Measurements from ENCODE around the gene GABRD. TPM values are rescaled to one million over a fixed set of nuclear protein-coding genes. Genes with fewer than 3 reads are reported as not detected.

Gene GABRD
- total and polyA plus RNA-seq, 2 of the 13 experiments (the other 11 are each of a cell fraction or from before 2014, with no cell fraction given) = not detected

GRCh38 chr1:2014741-2015735, 4.1 kb upstream of the GABRD start:
- WGBS (ENCODE audit: low lambda C conversion rate) = 16% methylated on average over 24 of the region's 34 CpGs
- intact Hi-C loops (cut with micrococcal nuclease; ENCODE audit: unreplicated experiment) (no loop called here), in situ Hi-C loops (cut with HindIII; ENCODE audit: extremely low pct_ligation_motif_present, low pct_unique_long_range_greater_than_20kb) (no loop called here)
- ChIA-PET CTCF (ENCODE audit: low intra/inter-chr PET ratio, low total read pairs) (no interaction called here), POLR2A (no interaction called here)
- DNase-seq (ENCODE audit: low spot score) = no peak
- no peak overlapping the region for H2AFZ ChIP-seq (ENCODE audit: low read length)
- H4K20me1 ChIP-seq (ENCODE audit: insufficient read depth, low read length) = no peaks in the 10 kb centered on the region
- no peaks in the 10 kb centered on the region for H3K79me2 ChIP-seq (ENCODE audit: insufficient read depth, low read length)
- FAIRE-seq = no peak
- no peaks in the 10 kb centered on the region for H3K36me3 ChIP-seq (replicated peaks in 1 of 2; ENCODE audit: control insufficient read depth in 1 of 2, insufficient read depth in 2 of 2, low read length in 2 of 2)
- no peak overlapping the region for H3K4me3 ChIP-seq (replicated peaks in 1 of 3; ENCODE audit: insufficient read depth in 1 of 3, low read depth in 2 of 3, low read length in 3 of 3)
- no peak overlapping the region for H3K9ac ChIP-seq (ENCODE audit: insufficient read depth, low read depth, low read length)
- ATAC-seq = peak; percentile 25; the same call in 1 of the 3 replicates
- no peaks in the 10 kb centered on the region for H3K9me3 ChIP-seq (ENCODE audit: low read length)
- no peaks in the 10 kb centered on the region; the same call in 1 of the 2 replicates for H3K4me1 ChIP-seq (ENCODE audit: insufficient read depth, low read length)
- no peak overlapping the region for H3K4me2 ChIP-seq (ENCODE audit: low read depth, low read length)
- no TSS peak for BruUV-seq (replicated peaks)
- H3K27me3 ChIP-seq (ENCODE audit: control insufficient read depth in 1 of 2, insufficient read depth in 2 of 2, low read length in 2 of 2) = peaks cover 18 to 80% of the 10 kb centered on the region in 2 experiments
- TF ChIP-seq TRAFD1 (CRISPR knock-in tag; IDR thresholded peaks at IDR 0.05; ENCODE audit: borderline replicate concordance) = no peak
- no peak for TF ChIP-seq NCOR1 (IDR thresholded peaks at IDR 0.05; ENCODE audit: borderline replicate concordance, low read length)
- no peak for TF ChIP-seq NFE2 (CRISPR knock-in tag; IDR thresholded peaks at IDR 0.05)
- no peak for TF ChIP-seq ZSCAN31 (CRISPR knock-in tag; IDR thresholded peaks at IDR 0.05; ENCODE audit: low read depth)
- H3K27ac ChIP-seq (ENCODE audit: extremely low read length, insufficient read depth, low read length) = no peak overlapping the region

DNA sequence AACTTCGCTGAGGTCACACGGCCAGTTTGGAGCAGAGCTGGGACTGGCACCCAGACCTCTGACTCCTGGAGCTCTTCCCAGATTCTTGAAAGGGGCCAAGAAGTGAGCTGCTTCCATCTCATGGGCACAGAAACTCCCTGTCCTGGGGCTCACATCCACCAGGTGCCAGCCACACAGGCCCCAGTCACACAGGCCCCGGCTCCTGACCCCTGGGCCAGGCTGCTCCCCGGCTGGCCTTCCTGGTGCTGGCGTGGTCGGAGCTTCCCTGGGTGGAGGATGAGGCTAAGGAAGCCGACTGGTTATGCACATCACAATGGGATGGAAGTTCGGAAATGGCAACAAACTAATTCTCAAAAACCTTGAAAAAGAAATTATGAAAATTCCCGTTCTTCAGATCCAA, 3.0 kb upstream of the GABRD start:
- in situ Hi-C loops (cut with HindIII; ENCODE audit: extremely low pct_ligation_motif_present, low pct_unique_long_range_greater_than_20kb) (no loop called here), intact Hi-C loops (cut with micrococcal nuclease; ENCODE audit: unreplicated experiment) (no loop called here)
- Histone ChIP-seq H3K9me3 (ENCODE audit: low read length) (no peaks in the 10 kb centered on the region), H3K4me2 (ENCODE audit: low read depth, low read length) (no peak overlapping the region), H3K79me2 (ENCODE audit: insufficient read depth, low read length) (no peaks in the 10 kb centered on the region), H3K27me3 (ENCODE audit: control insufficient read depth in 1 of 2, insufficient read depth in 2 of 2, low read length in 2 of 2) (peaks cover 21 to 81% of the 10 kb centered on the region in 2 experiments), H3K4me1 (ENCODE audit: insufficient read depth, low read length) (no peaks in the 10 kb centered on the region; the same call in 1 of the 2 replicates), H3K27ac (ENCODE audit: extremely low read length, insufficient read depth, low read length) (no peak overlapping the region), H3K36me3 (replicated peaks in 1 of 2; ENCODE audit: control insufficient read depth in 1 of 2, insufficient read depth in 2 of 2, low read length in 2 of 2) (no peaks in the 10 kb centered on the region), H3K4me3 (replicated peaks in 1 of 3; ENCODE audit: insufficient read depth in 1 of 3, low read depth in 2 of 3, low read length in 3 of 3) (no peak overlapping the region), H4K20me1 (ENCODE audit: insufficient read depth, low read length) (no peaks in the 10 kb centered on the region), H3K9ac (ENCODE audit: insufficient read depth, low read depth, low read length) (no peak overlapping the region), H2AFZ (ENCODE audit: low read length) (no peak overlapping the region)
- DNase-seq (ENCODE audit: low spot score) = no peak
- CTCF ChIA-PET (ENCODE audit: low intra/inter-chr PET ratio, low total read pairs) = no interaction called here
- no TSS peak for BruUV-seq (replicated peaks)
- ATAC-seq = no peak
- POLR2A ChIA-PET = no interaction called here
- WGBS (ENCODE audit: low lambda C conversion rate) = 19% methylated on average over 9 of the region's 9 CpGs
- FAIRE-seq = no peak
- TF ChIP-seq PAX8 (CRISPR knock-in tag; IDR thresholded peaks at IDR 0.05; ENCODE audit: borderline replicate concordance) = no peak
- TF ChIP-seq KDM5B (CRISPR knock-in tag; IDR thresholded peaks at IDR 0.05; ENCODE audit: borderline replicate concordance) = no peak
- no peak for TF ChIP-seq ZNF230 (CRISPR knock-in tag; IDR thresholded peaks at IDR 0.05)
- TF ChIP-seq, protein P1, sequence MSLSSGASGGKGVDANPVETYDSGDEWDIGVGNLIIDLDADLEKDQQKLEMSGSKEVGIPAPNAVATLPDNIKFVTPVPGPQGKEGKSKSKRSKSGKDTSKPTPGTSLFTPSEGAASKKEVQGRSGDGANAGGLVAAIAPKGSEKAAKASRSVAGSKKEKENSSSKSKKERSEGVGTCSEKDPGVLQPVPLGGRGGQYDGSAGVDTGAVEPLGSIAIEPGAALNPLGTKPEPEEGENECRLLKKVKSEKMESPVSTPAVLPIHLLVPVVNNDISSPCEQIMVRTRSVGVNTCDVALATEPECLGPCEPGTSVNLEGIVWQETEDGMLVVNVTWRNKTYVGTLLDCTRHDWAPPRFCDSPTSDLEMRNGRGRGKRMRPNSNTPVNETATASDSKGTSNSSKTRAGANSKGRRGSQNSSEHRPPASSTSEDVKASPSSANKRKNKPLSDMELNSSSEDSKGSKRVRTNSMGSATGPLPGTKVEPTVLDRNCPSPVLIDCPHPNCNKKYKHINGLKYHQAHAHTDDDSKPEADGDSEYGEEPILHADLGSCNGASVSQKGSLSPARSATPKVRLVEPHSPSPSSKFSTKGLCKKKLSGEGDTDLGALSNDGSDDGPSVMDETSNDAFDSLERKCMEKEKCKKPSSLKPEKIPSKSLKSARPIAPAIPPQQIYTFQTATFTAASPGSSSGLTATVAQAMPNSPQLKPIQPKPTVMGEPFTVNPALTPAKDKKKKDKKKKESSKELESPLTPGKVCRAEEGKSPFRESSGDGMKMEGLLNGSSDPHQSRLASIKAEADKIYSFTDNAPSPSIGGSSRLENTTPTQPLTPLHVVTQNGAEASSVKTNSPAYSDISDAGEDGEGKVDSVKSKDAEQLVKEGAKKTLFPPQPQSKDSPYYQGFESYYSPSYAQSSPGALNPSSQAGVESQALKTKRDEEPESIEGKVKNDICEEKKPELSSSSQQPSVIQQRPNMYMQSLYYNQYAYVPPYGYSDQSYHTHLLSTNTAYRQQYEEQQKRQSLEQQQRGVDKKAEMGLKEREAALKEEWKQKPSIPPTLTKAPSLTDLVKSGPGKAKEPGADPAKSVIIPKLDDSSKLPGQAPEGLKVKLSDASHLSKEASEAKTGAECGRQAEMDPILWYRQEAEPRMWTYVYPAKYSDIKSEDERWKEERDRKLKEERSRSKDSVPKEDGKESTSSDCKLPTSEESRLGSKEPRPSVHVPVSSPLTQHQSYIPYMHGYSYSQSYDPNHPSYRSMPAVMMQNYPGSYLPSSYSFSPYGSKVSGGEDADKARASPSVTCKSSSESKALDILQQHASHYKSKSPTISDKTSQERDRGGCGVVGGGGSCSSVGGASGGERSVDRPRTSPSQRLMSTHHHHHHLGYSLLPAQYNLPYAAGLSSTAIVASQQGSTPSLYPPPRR (CRISPR knock-in tag; IDR thresholded peaks at IDR 0.05; ENCODE audit: borderline replicate concordance) = no peak

Measured in HepG2 (cell line).